AG20443 (cell line): ENCODE measurements around the gene LRRC49.
"Not testable (repeated sequence)": the region's sequence is repeated elsewhere in the genome, so short reads cannot be mapped to it uniquely, and the experiment has no call there.

Experiments used
- DNase-seq: peaks from one replicate; pipeline ENCODE4 v3.0.0; 2012; ENCODE audit warnings: low spot score, mixed read lengths

LRRC49 gene

GRCh38 chr15:70922119-70922518 is 29.5 kb downstream of the LRRC49 start:
- DNase-seq: no peak

- DNase-seq: no peak
These were observed 30.9 kb downstream of the LRRC49 start for GRCh38 chr15:70923311-70924080.

GRCh38 chr15:70926914-70927313 is 34.3 kb downstream of the LRRC49 start:
- not testable (repeated sequence) for DNase-seq

GRCh38 chr15:70931821-70932220 is 39.2 kb downstream of the LRRC49 start:
- DNase-seq: no peak

- DNase-seq: no peak
These were observed 39.8 kb downstream of the LRRC49 start for GRCh38 chr15:70932397-70932796.

GRCh38 chr15:70933411-70933810 is 40.8 kb downstream of the LRRC49 start:
- DNase-seq: no peak

GRCh38 chr15:70935631-70936030 is 43.0 kb downstream of the LRRC49 start:
- DNase-seq: no peak

- DNase-seq: no peak
These were observed 43.7 kb downstream of the LRRC49 start for GRCh38 chr15:70936326-70936725.

- DNase-seq: not testable (repeated sequence)
These were observed 50.7 kb downstream of the LRRC49 start for GRCh38 chr15:70943285-70943684.

- DNase-seq: no peak
These were observed 55.0 kb downstream of the LRRC49 start for GRCh38 chr15:70947351-70948335.

GRCh38 chr15:70950953-70951352 is 58.3 kb downstream of the LRRC49 start:
- no peak for DNase-seq

- peak; percentile 27 for DNase-seq
These were observed 61.5 kb downstream of the LRRC49 start for GRCh38 chr15:70954171-70954570.

GRCh38 chr15:70954733-70955132 is 62.1 kb downstream of the LRRC49 start:
- peak; percentile 9 for DNase-seq

- DNase-seq: peak; percentile 21
These were observed 62.5 kb downstream of the LRRC49 start for GRCh38 chr15:70955151-70955550.

- DNase-seq: peak; percentile 19
These were observed 63.8 kb downstream of the LRRC49 start for GRCh38 chr15:70956201-70956995.

- DNase-seq: no peak
These were observed 69.5 kb downstream of the LRRC49 start for GRCh38 chr15:70962084-70962483.

GRCh38 chr15:70963199-70963598 is 70.6 kb downstream of the LRRC49 start:
- DNase-seq: no peak

GRCh38 chr15:70964058-70964457 is 71.4 kb downstream of the LRRC49 start:
- no peak for DNase-seq

- no peak for DNase-seq
These were observed 72.1 kb downstream of the LRRC49 start for GRCh38 chr15:70964686-70965085.

- no peak for DNase-seq
These were observed 75.0 kb downstream of the LRRC49 start for GRCh38 chr15:70967646-70968045.

- DNase-seq: peak; percentile 50
These were observed 81.6 kb downstream of the LRRC49 start for GRCh38 chr15:70974004-70974832.
